ENCODE data around the gene PIK3R2.
"Not testable (repeated sequence)": the region's sequence is repeated elsewhere in the genome, so short reads cannot be mapped to it uniquely, and the experiment has no call there.

PIK3R2 gene

DNA sequence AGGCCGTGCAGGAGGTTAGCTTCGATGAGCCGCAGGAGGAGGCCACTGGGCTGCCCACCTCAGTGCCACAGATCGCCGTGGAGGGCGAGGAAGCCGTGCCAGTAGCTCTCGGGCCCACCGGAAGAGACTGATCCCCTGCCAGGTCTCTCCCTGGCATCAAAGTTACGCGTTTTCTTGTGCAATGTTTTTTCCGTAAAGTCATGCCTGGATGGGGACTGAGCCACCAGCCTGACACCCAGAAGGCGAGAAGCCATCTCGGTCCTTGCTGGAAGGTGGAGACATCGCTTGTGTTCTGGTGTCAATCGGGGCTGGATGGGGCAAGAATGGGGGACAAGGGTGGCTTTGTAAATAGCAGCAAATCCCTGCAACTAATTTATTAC is 3.4 kb upstream of the PIK3R2 start:
- H3K4me3 ChIP-seq (ENCODE audit: low read length) = no peak overlapping the region
- no peak for DNase-seq (ENCODE audit: low read depth, low spot score)

DNA sequence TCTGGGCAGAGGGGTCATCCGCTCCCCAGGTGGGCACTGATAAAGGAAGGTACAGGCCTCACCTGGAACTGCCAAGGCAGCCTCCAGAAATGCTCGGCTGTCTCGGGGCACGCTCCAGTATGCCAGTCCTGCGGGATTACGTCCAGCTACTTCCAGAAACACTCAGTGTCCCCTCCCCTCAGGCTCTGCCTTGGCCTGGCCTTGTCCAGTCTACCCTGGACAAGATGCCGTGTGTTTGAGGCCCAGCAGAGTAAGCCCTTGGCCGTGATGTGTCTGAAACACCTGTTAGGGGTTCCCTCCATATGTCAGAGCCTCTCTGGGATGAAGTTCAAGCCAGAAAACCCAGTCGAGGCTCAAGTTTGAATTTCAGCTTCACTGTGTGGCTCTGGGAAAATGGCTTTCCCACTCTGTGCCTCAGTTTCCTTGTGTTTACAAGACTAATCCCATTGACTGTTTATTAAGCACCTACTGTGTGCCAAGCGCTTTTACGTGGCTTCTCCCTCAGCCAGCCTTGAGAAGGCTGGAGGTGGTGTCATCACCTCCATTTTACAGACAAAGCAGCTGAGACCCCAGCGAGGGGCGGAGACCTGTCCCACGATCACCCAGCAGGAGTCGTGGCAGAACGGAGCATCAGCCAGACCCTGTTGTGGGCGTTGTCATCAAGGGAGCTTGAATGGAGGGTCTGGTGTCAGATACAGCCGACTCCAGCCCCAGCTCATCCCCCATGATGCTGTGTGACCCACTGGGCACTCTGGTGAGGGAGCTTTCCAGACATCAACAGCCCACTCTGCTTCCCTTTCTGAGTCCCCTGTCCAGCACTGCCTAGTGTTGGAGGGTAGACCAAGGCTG is 2.0 kb upstream of the PIK3R2 start:
- no peak overlapping the region for H3K4me3 ChIP-seq (ENCODE audit: low read length)
- DNase-seq (ENCODE audit: low read depth, low spot score) = no peak

DNA sequence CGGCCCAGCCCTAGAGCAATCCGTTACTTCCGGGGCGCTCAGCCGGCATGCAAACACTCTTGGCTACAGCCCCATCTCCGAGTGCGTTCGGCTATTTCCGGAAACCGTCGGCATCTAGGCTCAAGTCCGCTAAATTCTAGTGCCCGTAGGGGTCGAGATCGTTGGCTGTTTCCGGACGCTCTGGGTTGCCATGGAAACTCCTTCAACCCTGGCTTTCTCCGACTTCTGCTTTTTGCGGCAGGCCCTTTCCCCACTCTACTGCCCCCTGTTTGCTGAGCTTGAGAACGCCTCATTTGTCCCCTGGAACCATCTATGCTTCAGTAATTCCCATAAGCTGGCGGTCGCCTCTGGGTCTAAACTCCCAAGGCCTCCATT is 534 bp upstream of the PIK3R2 start:
- peak overlapping the region; percentile 70 for H3K4me3 ChIP-seq (ENCODE audit: low read length)
- DNase-seq (ENCODE audit: low read depth, low spot score) = peak; percentile 99

DNA sequence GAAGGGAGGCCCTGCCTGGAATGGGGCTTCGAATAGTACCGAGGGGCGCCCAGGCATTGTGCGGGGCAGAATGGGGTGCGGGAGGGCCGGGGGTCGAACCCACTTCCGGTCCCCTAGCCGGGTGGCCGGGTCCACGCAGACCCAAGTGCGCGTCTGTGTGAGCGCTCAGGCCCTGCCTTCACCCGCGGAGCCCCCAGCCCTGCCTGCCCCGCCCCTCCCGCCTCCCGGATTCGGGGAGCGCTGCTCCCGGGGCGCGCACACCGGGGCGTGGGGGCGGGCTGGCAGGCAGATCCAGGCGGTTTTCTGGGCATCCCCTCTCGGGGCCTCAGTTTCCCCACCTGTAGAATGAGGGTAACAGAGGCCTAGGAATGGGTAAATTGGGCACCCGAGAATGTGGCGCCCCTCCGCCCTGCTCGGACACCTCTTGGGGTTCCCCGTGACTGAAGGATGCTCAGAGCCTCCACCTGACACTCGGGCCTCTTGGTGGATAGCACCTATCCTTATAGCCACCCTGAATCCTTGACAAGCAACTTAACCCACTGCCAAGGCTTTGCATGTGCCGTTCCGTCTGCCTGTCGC is 682 bp downstream of the PIK3R2 start:
- no peak for DNase-seq (ENCODE audit: low read depth, low spot score)

DNA sequence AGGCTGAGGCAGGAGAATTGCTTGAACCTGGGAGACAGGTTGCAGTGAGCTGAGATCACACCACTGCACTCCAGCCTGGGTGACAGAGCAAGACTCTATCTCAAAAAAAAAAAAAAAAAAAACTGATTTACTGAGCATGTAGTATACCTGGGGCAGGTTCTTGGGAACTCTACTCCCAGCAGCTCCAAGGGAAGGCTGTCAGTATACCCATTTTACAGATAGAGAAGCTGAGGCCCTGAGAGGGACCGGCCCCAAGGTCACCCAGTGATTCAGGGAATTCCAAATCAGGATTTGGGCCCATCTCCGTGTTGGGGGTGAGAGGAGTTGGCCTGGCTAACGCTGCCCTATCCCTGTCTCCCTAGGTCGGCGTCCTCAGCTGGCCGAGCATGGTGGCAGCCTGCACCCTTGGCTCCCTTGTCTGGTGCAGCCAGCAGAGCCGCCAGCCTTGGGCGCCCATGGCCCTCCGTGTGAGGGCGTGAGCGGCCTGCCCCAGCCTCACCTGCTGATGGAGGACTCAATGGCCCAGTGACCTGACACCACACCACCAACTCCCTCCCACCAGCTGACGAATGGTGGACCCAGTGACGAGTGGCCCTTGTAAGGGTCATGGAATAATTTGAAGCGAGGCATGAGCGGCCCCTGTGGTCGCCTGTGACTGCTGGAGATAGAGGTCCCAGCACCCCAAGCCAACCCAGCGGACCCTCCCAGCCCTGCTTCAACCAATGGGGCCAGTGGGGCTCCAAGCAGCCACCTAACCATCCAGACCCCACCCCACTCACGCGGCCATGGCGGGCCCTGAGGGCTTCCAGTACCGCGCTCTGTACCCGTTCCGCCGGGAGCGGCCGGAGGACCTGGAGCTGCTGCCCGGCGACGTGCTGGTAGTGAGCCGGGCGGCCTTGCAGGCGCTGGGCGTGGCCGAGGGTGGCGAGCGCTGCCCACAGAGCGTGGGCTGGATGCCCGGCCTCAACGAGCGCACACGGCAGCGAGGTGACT is 2.4 kb downstream of the PIK3R2 start:
- DNase-seq (ENCODE audit: low read depth, low spot score) = no peak
- H3K4me3 ChIP-seq (ENCODE audit: low read length) = no peak overlapping the region

More for the DNA sequence above, 682 bp downstream of the PIK3R2 start:
- peak overlapping the region; percentile 75 for H3K4me3 ChIP-seq (ENCODE audit: low read length)

DNA sequence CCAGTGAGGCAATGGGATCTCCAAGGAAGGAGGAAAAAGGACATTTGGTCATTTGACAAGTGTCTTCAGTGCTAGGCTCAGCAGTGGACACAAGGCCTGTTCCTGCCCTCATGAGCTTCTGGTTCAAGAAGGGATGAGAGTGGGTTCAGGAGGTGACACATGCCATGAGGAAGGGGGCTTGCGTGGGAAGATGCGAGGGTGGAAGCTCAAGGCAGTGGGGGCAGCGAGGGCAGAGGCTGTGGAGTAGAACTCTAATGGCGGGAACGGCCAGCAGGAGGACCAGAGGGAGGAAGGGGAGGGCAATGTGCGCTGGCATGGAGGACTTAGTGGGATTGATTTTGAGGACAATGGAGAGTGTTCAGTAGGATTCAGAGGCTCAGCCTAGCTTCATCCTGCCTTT is 3.3 kb downstream of the PIK3R2 start:
- H3K4me3 ChIP-seq (ENCODE audit: low read length) = no peak overlapping the region

DNA sequence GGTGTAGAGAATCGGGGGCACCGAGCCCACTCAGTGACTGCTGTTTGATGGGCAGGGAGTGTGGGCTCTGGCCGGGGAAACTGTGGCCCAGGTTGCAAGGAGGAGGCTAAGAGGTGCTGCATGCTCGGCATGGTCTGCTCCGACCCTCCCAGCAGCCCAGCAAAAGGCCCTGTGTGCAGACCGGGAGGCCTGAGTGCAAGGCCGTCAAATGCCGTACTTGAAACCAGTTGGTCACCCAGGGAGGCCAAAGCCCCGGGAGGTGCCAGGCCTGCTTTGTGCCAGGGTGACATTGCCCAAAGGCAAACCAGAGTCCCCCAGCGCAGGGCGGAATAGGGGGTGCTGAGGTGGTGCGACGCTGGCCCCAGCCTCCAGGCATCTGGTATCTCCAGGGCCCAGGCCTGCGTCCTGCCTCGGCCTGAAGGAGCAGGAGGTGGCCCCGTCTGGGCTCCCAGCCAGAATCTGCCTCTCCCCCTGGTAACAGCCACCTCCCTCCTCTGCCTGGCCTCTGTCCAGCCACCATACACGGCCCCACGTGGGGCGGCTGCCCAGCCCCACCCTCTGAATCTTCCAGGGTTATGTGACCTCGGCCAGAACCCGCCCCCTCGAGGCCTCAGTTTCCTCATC is 4.0 kb downstream of the PIK3R2 start:
- no peak for DNase-seq (ENCODE audit: low read depth, low spot score)
- H3K4me3 ChIP-seq (ENCODE audit: low read length) = no peak overlapping the region

More for the DNA sequence above, 3.3 kb downstream of the PIK3R2 start:
- no peak for DNase-seq (ENCODE audit: low read depth, low spot score)

DNA sequence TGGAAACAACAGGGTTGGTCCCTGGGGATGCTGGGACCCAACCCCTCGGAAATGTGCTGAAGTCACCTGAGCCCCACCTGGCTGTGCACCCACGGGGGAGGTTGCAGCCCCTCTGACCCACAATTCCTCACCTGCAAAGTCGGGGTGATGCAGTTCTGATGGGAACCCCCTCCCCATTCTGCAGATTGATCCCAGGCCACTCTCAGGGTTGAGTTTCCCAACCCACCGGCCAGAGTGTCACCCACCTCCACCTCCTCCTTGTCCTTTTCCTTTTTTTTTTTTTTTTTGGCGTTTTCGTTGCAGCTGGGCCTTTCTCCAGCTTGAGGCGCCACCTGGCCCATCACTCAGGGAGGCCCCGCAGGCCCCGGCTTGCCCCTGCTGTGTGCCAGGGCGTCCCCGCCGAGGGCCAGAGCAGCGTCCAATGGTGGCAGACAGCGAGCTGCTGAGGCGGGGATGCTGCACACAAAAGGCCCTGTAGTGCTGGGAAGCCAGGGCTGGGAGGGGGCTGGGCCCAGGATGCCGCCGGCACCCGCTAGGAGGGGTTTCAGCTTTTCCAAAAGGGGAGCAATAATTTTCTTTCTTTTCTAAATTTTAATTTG is 4.6 kb downstream of the PIK3R2 start:
- H3K4me3 ChIP-seq (ENCODE audit: low read length) = no peak overlapping the region
- no peak for DNase-seq (ENCODE audit: low read depth, low spot score)

DNA sequence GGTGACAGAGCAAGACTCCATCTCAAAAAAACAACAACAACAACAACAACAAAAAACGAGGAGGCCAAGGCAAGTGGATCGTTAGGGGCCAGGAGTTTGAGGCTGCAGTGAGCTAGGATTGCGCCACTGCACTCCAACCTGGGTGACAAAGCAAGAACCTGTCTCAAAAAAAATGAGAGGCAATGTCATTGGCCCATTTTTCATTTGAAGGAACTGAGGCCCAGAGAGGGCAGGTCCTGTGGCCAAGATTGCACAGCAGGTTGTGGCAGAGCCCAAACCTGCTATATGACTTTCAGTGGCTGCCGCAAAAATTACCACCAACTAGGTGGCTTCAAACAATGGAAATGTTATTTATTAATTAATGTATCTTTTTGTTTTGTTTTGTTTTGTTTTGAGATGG is 5.5 kb downstream of the PIK3R2 start:
- no peak for DNase-seq (ENCODE audit: low read depth, low spot score)

DNA sequence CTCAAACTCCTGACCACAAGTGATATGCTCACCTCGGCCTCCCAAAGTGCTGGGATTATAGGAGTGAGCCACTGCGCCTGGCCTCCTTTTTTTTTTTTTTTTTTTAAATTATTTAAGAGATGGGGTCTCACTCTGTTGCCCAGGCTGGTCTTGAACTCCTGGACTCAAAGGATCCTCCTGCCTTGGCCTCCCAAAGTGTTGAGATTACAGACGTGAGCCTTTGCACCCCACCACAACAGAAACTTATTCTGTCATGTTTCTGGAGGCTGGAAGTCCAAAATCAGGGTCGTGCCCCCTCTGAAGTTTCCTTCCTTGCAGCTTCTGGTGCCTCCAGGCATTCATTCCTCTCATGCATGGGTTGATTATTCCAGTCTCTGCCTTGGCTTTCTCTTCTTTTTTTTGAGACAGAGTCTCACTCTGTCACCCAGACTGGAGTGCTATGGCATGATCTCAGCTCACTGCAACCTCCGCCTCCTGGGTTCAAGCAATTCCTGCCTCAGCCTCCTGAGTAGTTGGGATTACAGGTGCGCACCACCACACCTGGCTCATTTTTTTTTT is 6.2 kb downstream of the PIK3R2 start:
- not testable (repeated sequence) for DNase-seq (ENCODE audit: low read depth, low spot score); H3K4me3 ChIP-seq (ENCODE audit: low read length)

More for the DNA sequence above, 5.5 kb downstream of the PIK3R2 start:
- H3K4me3 ChIP-seq (ENCODE audit: low read length) = no peak overlapping the region

DNA sequence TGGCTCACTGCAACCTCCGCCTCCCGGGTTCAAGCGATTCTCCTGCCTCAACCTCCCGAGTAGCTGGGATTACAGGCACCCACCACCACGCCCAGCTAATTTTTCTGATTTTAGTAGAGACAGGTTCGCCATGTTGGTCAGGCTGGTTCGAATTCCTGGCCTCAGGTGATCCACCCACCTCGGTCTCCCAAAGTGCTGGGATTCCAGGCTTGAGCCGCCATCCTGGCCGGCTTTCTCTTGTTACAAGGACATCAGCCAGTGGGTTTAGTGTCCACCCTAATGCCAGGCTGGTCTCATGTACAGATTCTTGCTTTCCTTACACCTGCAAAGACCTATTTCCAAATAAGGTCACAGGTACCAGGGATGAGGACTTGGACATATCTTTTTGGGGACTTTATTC is 6.8 kb downstream of the PIK3R2 start:
- no peak for DNase-seq (ENCODE audit: low read depth, low spot score)
- H3K4me3 ChIP-seq (ENCODE audit: low read length) = no peak overlapping the region

DNA sequence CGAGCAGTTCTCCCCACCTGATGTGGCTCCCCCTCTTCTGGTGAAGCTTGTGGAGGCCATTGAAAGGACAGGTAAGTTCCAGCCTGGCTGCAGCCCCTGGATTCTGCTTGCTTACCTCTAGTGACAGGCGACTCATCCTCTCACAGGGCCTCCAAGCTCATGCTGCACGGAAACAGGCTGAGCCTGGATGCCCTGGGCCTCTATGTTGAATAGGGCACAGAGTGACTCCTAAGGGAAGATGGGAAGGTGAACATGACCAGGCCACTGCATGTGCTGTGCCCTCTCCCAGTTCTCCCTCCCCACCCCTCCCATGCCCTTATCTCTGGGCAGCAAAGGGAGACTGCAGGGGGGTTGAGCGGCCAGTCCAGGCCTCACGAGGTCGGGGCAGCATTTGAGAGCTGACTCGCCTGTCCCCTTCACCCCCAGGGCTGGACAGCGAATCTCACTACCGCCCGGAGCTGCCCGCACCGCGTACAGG is 7.6 kb downstream of the PIK3R2 start:
- peak overlapping the region; percentile 31 for H3K4me3 ChIP-seq (ENCODE audit: low read length)
- DNase-seq (ENCODE audit: low read depth, low spot score) = no peak

DNA sequence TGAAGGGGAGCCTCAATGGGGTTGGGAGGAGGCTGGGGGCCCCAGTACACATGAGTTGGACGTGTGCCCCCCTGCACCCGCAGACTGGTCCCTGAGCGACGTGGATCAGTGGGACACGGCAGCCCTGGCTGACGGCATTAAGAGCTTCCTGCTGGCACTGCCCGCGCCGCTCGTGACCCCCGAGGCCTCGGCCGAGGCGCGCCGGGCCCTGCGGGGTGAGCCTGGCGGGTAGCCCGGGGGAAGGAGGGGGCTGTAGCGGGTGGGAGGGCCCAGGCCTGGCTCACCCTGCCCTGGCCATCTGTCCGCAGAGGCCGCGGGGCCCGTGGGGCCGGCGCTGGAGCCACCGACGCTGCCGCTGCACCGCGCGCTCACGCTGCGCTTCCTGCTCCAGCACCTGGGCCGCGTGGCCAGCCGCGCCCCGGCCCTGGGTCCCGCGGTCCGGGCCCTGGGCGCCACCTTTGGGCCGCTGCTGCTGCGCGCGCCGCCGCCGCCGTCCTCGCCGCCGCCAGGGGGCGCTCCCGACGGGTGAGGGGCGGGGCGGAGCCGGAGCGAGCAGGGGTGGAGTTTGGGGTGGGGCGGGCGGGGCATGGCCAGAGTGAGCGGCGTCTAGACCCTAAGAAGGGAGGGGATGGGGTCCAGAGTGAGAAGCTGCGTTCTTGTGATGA is 8.1 kb downstream of the PIK3R2 start:
- DNase-seq (ENCODE audit: low read depth, low spot score) = peak; percentile 15

DNA sequence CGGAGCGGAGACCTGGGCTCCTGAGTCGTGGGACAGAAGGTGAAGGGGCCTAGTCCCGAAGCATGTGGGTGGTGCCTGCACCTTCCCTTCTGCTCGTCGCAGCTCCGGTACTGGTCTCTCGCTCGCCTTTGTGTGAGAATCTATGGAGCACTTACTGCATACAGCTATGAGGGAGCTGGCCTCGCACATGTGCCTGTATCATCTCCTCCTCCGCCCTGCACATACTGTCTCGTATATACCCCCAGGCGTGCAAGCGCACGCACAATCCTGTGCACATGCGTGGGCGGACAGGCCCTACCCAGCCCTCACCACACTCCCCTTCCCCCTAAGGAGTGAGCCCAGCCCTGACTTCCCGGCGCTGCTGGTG is 8.7 kb downstream of the PIK3R2 start:
- no peak for DNase-seq (ENCODE audit: low read depth, low spot score)
- 0 out of 2 replicates have a peak overlapping the region, but pooled peaks have one; percentile 1 for H3K4me3 ChIP-seq (ENCODE audit: low read length)

More for the DNA sequence above, 8.1 kb downstream of the PIK3R2 start:
- peak overlapping the region; percentile 31 for H3K4me3 ChIP-seq (ENCODE audit: low read length)

DNA sequence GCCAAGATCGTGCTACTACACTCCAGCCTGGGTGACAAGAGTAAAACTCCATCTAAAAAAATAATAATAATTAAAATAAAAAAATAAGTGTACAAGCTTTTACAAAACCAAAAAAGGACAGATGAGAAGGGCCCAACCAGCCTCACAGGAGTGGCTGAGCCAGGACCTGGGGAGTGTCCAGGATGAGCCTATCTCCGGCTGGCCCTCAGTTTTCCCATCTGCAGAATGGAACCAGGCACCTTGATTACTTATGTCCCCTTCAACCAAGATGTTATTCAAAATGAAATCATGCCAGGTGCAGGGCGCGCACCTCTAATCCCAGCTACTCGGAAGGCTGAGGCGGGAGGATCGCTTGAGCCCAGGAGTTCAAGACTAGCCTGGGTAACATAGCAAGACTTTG is 11.1 kb downstream of the PIK3R2 start:
- no peak overlapping the region for H3K4me3 ChIP-seq (ENCODE audit: low read length)
- no peak for DNase-seq (ENCODE audit: low read depth, low spot score)

DNA sequence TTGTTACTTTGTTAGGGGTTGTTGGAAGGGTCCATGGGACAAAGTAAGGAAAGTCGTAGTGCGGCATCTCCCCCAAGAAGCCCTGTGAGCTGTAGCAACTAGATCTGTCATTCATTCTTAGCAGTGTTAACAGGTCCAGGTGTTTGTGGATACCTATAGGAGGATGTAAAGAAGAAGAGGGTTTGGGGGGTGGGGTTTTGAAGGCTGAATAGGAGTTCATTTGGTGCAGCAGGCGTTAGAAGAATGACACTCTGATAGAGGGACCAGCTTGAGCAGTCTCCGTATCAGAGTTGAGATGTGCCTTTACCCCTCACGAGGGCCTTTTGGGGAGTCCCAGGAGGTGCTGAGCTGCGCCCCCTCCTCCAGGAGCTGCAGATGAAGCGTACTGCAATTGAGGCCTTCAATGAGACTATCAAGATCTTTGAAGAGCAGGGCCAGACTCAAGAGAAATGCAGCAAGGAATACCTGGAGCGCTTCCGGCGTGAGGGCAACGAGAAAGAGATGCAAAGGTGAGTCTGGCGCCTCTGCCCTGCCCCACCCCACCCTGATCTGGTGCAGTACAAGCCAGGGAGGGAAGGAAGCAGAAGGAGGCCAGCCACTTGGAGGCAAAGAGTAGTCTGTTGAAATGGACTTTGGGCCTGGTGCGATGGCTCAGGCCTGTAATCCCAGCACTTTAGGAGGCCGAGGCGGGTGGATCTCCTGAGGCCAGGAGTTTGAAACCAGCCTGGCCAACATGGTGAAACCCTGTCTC is 13.0 kb downstream of the PIK3R2 start:
- DNase-seq (ENCODE audit: low read depth, low spot score) = no peak
- H3K4me3 ChIP-seq (ENCODE audit: low read length) = no peak overlapping the region

DNA sequence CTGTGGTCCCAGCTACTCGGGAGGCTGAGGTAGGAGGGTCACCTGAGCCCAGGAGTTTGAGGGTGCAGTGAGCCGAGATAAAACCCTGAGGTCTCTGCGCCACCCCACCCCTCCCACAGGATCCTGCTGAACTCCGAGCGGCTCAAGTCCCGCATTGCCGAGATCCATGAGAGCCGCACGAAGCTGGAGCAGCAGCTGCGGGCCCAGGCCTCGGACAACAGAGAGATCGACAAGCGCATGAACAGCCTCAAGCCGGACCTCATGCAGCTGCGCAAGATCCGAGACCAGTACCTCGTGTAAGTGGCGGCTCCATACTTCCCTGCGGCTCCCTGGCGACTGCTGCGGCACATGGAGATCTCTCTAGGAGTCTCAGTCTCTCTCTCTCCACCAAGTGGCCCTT is 14.0 kb downstream of the PIK3R2 start:
- DNase-seq (ENCODE audit: low read depth, low spot score) = no peak
- no peak overlapping the region for H3K4me3 ChIP-seq (ENCODE audit: low read length)
